GM21515 (cell line): Measurements from ENCODE around the gene CTCFL.

Experiments
- ATAC-seq: cut with Tn5 transposase; IDR thresholded peaks from one replicate; pipeline ENCODE4 v1.9.1; 2021; ENCODE audit not compliant: unreplicated experiment

The CTCFL gene

GRCh38 chr20:57560554-57561355 is 35.8 kb upstream of the CTCFL start, which contains the start of gene PCK1:
TSS of gene PCK1 (plus strand) at chr20:57561110. CDS start at chr20:57561412, 302 bp downstream.
- ATAC-seq = no peak

GRCh38 chr20:57559658-57560553 is 35.0 kb upstream of the CTCFL start:
- no peak for ATAC-seq

- ATAC-seq = no peak
Measured at GRCh38 chr20:57559289-57559634, 34.3 kb upstream of the CTCFL start.

DNA sequence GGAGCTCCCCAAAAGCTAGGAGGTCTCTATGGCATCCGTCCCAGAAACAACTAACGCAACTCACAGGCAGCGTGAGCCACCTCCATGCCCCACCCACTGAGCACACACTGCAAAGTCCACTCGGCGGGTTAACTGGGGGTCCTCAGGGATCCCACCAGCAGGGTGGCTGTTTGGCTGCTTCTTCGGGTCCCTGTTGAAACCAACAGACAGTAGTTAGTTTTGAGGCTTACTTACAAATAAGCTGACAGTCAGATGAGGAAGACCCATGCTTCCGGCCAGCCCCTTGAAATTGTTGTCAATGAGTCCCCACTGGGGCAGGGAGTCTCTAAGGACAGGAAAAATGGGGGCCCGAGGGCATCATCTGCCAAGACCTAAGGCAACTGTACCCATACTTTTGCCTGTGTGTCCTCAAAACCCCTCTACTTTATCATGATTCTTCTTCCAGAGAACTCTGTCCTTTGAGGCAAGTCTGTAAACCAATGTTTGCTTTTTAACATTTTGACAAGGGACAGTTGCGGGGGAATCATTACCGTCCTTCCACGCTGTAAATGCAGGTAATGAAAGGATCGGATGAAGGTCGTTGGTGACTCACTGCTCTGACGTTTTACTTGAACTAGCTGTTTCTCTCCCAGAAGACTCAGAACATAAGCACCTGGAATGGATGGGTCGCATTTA is 33.8 kb upstream of the CTCFL start:
- no peak for ATAC-seq

- no peak for ATAC-seq
Measured at GRCh38 chr20:57557926-57558613, 33.1 kb upstream of the CTCFL start.

DNA sequence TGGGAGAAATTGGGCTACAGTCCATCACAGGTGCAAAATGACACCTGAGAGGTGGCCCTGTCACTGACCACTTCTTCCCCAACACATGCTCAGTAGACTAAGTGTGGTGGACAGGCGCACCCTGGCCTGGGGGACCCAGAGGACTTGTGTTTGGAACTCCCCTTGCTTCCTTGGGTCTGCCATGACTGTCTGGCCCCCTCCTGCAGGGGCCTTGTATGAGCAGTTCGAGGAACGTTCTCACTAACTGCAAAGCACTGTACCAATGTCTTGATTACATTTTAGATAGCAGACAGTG is 32.0 kb upstream of the CTCFL start:
- no peak for ATAC-seq

- no peak for ATAC-seq
Measured at GRCh38 chr20:57555457-57556184, 30.7 kb upstream of the CTCFL start.

GRCh38 chr20:57553376-57554018 is 28.6 kb upstream of the CTCFL start:
- no peak for ATAC-seq

DNA sequence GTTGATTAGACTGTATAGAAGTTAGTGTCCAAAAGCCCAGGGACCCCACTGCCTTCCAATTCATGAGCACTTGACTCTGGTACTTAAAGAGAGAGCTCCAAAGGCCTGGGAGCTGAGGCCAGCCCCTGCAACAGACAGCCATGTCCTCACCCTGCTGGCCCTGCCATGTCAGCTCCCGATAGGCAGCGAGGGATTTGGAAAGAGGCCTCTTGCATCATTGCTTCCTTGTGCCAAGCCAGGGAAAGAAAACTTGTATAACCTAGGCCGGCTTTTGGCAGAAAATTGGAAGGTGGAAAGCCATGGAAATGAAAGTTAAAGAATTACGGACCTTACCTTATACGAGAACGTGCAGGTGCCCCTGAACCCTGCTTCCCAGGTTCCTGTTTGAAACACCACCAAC is 27.5 kb upstream of the CTCFL start:
- no peak for ATAC-seq

DNA sequence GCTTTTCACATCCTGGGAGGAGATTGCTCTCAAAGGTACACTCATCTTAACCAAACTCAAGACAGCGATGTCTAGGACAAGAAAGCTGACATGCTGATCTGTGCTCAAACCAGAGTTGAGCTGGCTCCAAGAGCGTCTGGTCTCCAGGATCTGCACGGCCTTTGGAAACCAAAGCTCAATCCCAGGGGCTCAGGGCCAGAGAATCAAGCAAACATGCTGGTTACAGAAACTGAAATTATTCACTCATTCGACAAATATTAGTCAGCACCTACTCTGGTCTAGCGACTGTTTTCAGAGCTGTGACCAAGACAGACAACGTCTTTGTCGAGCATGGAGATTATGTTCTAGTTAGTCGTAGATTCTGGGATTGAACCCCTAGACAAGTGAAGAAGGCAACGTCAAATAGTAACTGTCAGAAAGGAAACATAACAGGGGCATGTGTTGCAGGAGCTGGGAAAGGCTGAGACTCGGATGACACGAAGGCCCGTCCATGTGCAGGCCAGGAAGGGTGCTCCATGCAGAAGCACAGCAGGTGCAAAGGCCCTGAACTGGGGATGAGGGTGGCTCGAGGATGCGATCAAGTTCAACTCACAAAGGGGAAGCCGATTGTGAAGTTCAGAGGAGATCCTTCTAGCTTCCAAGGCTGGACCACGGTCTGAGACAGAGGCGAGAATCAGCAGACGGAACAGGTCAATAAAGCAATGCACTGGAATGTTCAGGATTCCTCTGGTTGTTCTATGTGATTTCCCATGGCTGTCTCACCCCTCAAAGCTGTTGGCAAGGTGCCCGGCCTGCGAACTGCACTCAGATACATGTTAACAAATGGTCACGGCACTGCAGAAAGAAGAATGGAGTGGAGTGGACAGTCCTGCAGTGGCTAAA is 23.5 kb upstream of the CTCFL start:
- ATAC-seq = no peak

GRCh38 chr20:57546956-57547649 is 22.2 kb upstream of the CTCFL start:
- ATAC-seq = no peak

DNA sequence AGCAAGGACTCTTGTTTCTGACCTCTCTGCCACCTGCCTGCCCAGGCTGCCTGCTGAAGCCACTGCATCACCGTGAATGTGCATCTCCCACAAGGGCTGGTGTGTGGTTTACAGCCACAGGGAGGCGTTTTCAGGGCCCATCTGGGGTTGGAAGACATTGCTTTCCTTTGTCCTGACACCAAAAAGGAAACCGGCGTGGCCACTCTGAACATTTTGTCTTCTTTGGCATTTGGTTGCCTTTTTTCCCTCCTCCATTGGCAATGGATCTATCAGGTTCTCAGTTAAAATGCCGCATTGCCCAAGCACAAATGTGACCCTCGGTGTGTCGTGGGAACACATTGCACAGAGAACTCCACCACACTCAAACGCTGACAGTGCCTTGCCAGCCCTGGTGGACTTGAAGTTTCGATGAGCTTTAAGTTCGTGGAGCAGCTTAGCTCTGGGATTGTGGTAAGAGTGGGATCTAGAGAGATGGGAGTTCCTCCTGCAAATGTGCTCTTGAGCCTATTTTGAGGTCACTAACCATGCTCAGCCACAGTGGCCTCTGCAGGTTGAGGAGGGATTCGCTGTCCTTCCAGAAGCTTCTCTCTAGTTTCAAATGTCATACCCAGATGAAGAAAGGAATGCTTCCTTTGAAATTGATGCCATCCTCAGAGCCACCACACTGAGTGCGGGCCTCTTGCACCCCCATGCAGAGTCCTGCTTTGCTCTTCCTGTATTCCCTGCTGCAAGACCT is 21.2 kb upstream of the CTCFL start:
- no peak for ATAC-seq

GRCh38 chr20:57544838-57545564 is 20.1 kb upstream of the CTCFL start:
- no peak for ATAC-seq

GRCh38 chr20:57543754-57544153 is 18.8 kb upstream of the CTCFL start:
- ATAC-seq = no peak

GRCh38 chr20:57540890-57541580 is 16.1 kb upstream of the CTCFL start:
- ATAC-seq = no peak

DNA sequence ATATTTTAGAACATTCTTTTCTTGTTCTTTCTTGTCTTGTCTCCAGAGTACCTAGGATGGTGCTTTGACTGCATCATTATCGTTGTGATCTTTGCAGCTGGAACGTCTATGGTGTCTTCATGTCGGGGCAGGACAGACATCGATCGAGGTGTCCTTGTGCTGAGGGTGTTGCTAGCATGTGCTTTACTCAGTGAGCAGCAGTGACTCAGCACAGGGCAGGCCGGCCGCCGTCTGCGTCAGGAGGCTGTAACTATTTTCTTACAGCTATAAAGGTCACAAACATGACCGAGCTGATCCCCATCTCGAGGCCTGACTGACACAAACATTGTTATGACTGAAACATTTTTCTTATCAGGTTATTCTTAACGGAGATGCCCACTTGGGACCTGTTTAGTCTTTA is 14.9 kb upstream of the CTCFL start:
- ATAC-seq = no peak

- ATAC-seq = no peak
Measured at GRCh38 chr20:57537822-57538221, 12.9 kb upstream of the CTCFL start.
